CD4-positive, alpha-beta T cell treated with Interleukin-17A for 1 hour (primary cell): Measurements from ENCODE around the gene DCT.

Experiments
- DNase-seq: peaks from one replicate; pipeline ENCODE4 v3.0.0-alpha.2; 2020

Gene DCT

GRCh38 chr13:94444826-94445225, 34.7 kb downstream of the DCT start:
- DNase-seq: no peak

GRCh38 chr13:94435604-94436226, 43.8 kb downstream of the DCT start:
- DNase-seq: peak; percentile 65

GRCh38 chr13:94433055-94433961, 46.2 kb downstream of the DCT start:
- DNase-seq: no peak

- no peak for DNase-seq
Observed at GRCh38 chr13:94431987-94432386, 47.5 kb downstream of the DCT start.

GRCh38 chr13:94431574-94431973, 47.9 kb downstream of the DCT start:
- no peak for DNase-seq

GRCh38 chr13:94427313-94427953, 52.0 kb downstream of the DCT start:
- DNase-seq: no peak

GRCh38 chr13:94419925-94420305, 59.6 kb downstream of the DCT start:
- no peak for DNase-seq

GRCh38 chr13:94419304-94419924, 60.1 kb downstream of the DCT start:
- DNase-seq: no peak

- DNase-seq: no peak
Observed at GRCh38 chr13:94417294-94417693, 62.2 kb downstream of the DCT start.

GRCh38 chr13:94416454-94417080, 62.9 kb downstream of the DCT start:
- no peak for DNase-seq

- DNase-seq: no peak
Observed at GRCh38 chr13:94415500-94416237, 63.8 kb downstream of the DCT start.

GRCh38 chr13:94414708-94415107, 64.8 kb downstream of the DCT start:
- DNase-seq: no peak

- no peak for DNase-seq
Observed at GRCh38 chr13:94414141-94414540, 65.3 kb downstream of the DCT start.

GRCh38 chr13:94413598-94413944, 65.9 kb downstream of the DCT start:
- DNase-seq: no peak

GRCh38 chr13:94412870-94413597, 66.4 kb downstream of the DCT start:
- DNase-seq: no peak

- no peak for DNase-seq
Observed at GRCh38 chr13:94411747-94412146, 67.7 kb downstream of the DCT start.

- no peak for DNase-seq
Observed at GRCh38 chr13:94408314-94409036, 71.0 kb downstream of the DCT start.

GRCh38 chr13:94400874-94401273, 78.6 kb downstream of the DCT start:
- no peak for DNase-seq

GRCh38 chr13:94399812-94400211, 79.7 kb downstream of the DCT start:
- no peak for DNase-seq

GRCh38 chr13:94395860-94396259, 83.6 kb downstream of the DCT start:
- no peak for DNase-seq

GRCh38 chr13:94394723-94395122, 84.8 kb downstream of the DCT start:
- DNase-seq: no peak
